Esophagus (tissue), 2 donors: ENCODE measurements around the gene USP11. TPM values are rescaled to one million over a fixed set of nuclear protein-coding genes. Genes with fewer than 3 reads are reported as not detected.

Source experiments
- H3K27ac ChIP-seq, 2 donors: one replicate each; pipeline ENCODE4 v1.5.1; 2013; ENCODE audit warnings: low read depth in 2 of 2, mild to moderate bottlenecking in 2 of 2, inconsistent platforms in 1 of 2, low read length in 1 of 2, moderate library complexity in 1 of 2
- H3K27me3 ChIP-seq, 2 donors: one replicate each; pipeline ENCODE4 v1.6.1; 2013; ENCODE audit warnings: low read length in 2 of 2, control low read depth in 1 of 2, mild to moderate bottlenecking in 1 of 2; ENCODE audit not compliant: insufficient read depth in 2 of 2, control insufficient read depth in 1 of 2
- H3K36me3 ChIP-seq, 2 donors: one replicate each; pipeline ENCODE4 v1.6.1; 2013; ENCODE audit warnings: low read length in 1 of 2; ENCODE audit not compliant: control insufficient read depth in 2 of 2, insufficient read depth in 2 of 2
- H3K4me1 ChIP-seq, 2 donors: one replicate each; pipeline ENCODE4 v1.6.1; 2013; ENCODE audit warnings: low read length in 1 of 2; ENCODE audit not compliant: control insufficient read depth in 2 of 2, insufficient read depth in 2 of 2
- H3K4me3 ChIP-seq, 2 donors: one replicate each; pipeline ENCODE4 v1.5.1; 2013; ENCODE audit warnings: low read length in 2 of 2, mild to moderate bottlenecking in 2 of 2, low read depth in 1 of 2, moderate library complexity in 1 of 2
- H3K9me3 ChIP-seq, 2 donors: one replicate each; pipeline ENCODE4 v1.6.1; 2013; ENCODE audit warnings: mild to moderate bottlenecking in 2 of 2, low read depth in 1 of 2, low read length in 1 of 2, moderate library complexity in 1 of 2; ENCODE audit not compliant: control insufficient read depth in 2 of 2, insufficient read depth in 1 of 2
- WGBS, 2 donors: extraction: QIAGEN DNeasy Blood & Tissue Kit; methylation state at CpG; one replicate each; pipeline ENCODE4 v1.1.7; 2013; 5-methylcytosine and 5-hydroxymethylcytosine counted together
- polyA plus RNA-seq, 2 donors: library from polyadenylated mRNA; stranded (reverse); fragments of 200-250 nt; gene quantifications; one replicate each; pipeline ENCODE4 v1.2.3, GENCODE V29; 2013
- donor health status: healthy with polysubstance abuse.
- donor health status: Bipolar disorder and iron deficiency.

Gene USP11
- polyA plus RNA-seq, 2 donors, result 11.3 to 13.6 TPM

DNA sequence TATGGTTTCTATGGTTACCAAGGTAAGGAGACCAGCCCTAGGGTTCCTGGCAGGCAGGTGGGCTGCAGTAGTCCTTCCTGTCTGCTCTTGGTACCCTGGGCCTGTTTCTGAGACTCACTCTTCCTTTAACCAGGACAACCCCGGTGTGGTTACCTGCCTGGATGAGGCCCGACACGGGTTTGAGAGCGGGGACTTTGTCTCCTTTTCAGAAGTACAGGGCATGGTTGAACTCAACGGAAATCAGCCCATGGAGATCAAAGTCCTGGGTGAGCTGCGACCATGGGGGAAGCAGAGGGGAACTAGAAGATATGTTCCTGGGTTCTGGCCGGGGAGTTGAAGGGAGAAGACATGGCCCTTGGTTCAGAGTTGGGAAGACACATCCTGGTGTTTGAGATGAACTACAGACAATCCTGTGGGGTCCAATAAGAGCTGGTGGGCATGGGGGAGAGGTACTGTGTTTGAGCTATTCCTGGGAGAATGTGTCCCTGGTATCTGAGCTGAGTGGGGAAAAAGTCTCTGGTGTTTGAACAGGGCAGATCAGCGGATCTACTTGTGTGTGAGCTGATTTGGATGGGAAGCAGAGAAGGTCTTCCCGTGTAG, 31.4 kb upstream of the USP11 start:
- H3K27me3 ChIP-seq, result no peaks in the 10 kb centered on the region
- peaks cover 26 to 52% of the 10 kb centered on the region in 2 donors for H3K36me3 ChIP-seq
- peak overlapping the region in 1 of 2 donors; percentile 38 for H3K27ac ChIP-seq
- WGBS, 2 donors, result 79 to 81% methylated on average over 9 of the region's 9 CpGs
- no peaks in the 10 kb centered on the region for H3K9me3 ChIP-seq
- no peak overlapping the region for H3K4me3 ChIP-seq
- H3K4me1 ChIP-seq, result peaks cover 0 to 6% of the 10 kb centered on the region in 2 donors

GRCh38 chrX:47202316-47202715, 30.5 kb upstream of the USP11 start:
- Histone ChIP-seq H3K27ac (no peak overlapping the region), H3K4me3 (no peak overlapping the region), H3K9me3 (no peaks in the 10 kb centered on the region), H3K27me3 (no peaks in the 10 kb centered on the region), H3K36me3 (peaks cover 29 to 55% of the 10 kb centered on the region in 2 donors), H3K4me1 (peaks cover 0 to 4% of the 10 kb centered on the region in 2 donors)
- WGBS, 2 donors, result 87 to 94% methylated on average over 10 to 11 of the region's 11 CpGs

DNA sequence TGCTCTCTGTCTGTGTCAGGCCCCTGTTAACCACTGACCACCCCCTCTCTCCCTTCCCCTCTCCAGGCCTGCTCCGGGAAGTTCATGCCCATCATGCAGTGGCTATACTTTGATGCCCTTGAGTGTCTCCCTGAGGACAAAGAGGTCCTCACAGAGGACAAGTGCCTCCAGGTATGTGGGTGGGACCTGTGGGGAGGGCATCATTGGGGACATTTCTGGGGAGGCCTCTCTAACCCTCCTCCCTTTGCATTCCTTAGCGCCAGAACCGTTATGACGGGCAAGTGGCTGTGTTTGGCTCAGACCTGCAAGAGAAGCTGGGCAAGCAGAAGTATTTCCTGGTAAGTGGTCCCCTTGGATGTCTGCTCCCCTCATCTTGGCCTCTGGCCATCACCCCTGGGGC, 29.9 kb upstream of the USP11 start:
- H3K9me3 ChIP-seq, result no peaks in the 10 kb centered on the region
- peaks cover 29 to 57% of the 10 kb centered on the region in 2 donors for H3K36me3 ChIP-seq
- H3K27ac ChIP-seq, result no peak overlapping the region
- no peaks in the 10 kb centered on the region for H3K4me1 ChIP-seq
- no peaks in the 10 kb centered on the region for H3K27me3 ChIP-seq
- WGBS, 2 donors, result 67 to 82% methylated on average over 4 of the region's 4 CpGs
- H3K4me3 ChIP-seq, result no peak overlapping the region

GRCh38 chrX:47204970-47205369, 27.8 kb upstream of the USP11 start:
- Histone ChIP-seq H3K36me3 (peaks cover 37 to 61% of the 10 kb centered on the region in 2 donors), H3K27me3 (no peaks in the 10 kb centered on the region), H3K9me3 (no peaks in the 10 kb centered on the region), H3K27ac (no peak overlapping the region), H3K4me3 (no peak overlapping the region), H3K4me1 (no peaks in the 10 kb centered on the region)
- 78 to 86% methylated on average over 5 of the region's 5 CpGs for WGBS, 2 donors

DNA sequence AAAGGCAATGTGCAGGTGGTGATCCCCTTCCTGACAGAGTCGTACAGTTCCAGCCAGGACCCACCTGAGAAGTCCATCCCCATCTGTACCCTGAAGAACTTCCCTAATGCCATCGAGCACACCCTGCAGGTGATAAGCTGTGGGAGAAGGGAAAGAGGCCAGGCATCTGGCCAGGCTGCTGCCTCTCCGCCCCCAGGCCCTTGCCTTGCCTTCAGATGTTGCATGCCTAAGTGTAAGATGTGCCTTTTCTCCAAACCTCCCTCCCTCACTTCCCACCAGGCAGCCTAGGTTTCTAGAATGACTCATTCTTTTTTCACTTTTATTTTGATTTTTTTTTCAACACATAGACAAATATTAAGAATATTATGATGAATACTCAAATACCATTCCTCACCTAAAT, 26.5 kb upstream of the USP11 start:
- H3K4me1 ChIP-seq, result no peaks in the 10 kb centered on the region
- H3K4me3 ChIP-seq, result no peak overlapping the region
- whole genome bisulfite sequencing, 2 donors, result 57 to 70% methylated on average over 3 of the region's 3 CpGs
- H3K9me3 ChIP-seq, result no peaks in the 10 kb centered on the region
- H3K36me3 ChIP-seq, result peaks cover 28 to 63% of the 10 kb centered on the region in 2 donors
- H3K27ac ChIP-seq, result no peak overlapping the region
- H3K27me3 ChIP-seq, result no peaks in the 10 kb centered on the region

DNA sequence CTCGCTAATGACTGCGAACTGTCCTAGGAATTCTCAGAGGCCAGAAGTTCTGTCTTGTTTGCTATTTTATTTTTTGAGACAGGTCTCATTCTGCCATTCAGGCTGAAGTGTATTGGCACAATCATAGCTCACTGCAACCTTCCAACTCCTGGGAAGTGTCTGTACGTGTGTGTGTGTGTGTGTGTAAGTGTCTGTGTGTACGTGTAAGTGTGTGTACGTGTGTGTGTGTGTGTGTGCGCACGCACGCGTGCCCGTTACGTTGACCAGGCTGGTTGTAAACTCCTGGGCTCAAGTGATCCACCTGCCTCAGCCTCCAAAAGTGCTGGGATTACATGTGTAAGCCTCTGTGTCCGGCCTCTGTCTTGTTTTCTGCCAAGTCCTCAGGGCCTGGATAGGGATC, 24.7 kb upstream of the USP11 start:
- Histone ChIP-seq H3K27me3 (no peaks in the 10 kb centered on the region), H3K9me3 (no peaks in the 10 kb centered on the region), H3K27ac (no peak overlapping the region), H3K4me1 (no peaks in the 10 kb centered on the region), H3K4me3 (no peak overlapping the region), H3K36me3 (peaks cover 24 to 55% of the 10 kb centered on the region in 2 donors)
- WGBS, 2 donors, result 84 to 87% methylated on average over 12 of the region's 12 CpGs

GRCh38 chrX:47209508-47210238, 23.1 kb upstream of the USP11 start:
- whole genome bisulfite sequencing, 2 donors, result 89 to 93% methylated on average over 16 of the region's 16 CpGs
- peaks cover 26 to 61% of the 10 kb centered on the region in 2 donors for H3K36me3 ChIP-seq
- no peak overlapping the region for H3K27ac ChIP-seq
- H3K4me1 ChIP-seq, result no peaks in the 10 kb centered on the region
- no peak overlapping the region for H3K4me3 ChIP-seq
- no peaks in the 10 kb centered on the region for H3K9me3 ChIP-seq
- no peaks in the 10 kb centered on the region for H3K27me3 ChIP-seq

DNA sequence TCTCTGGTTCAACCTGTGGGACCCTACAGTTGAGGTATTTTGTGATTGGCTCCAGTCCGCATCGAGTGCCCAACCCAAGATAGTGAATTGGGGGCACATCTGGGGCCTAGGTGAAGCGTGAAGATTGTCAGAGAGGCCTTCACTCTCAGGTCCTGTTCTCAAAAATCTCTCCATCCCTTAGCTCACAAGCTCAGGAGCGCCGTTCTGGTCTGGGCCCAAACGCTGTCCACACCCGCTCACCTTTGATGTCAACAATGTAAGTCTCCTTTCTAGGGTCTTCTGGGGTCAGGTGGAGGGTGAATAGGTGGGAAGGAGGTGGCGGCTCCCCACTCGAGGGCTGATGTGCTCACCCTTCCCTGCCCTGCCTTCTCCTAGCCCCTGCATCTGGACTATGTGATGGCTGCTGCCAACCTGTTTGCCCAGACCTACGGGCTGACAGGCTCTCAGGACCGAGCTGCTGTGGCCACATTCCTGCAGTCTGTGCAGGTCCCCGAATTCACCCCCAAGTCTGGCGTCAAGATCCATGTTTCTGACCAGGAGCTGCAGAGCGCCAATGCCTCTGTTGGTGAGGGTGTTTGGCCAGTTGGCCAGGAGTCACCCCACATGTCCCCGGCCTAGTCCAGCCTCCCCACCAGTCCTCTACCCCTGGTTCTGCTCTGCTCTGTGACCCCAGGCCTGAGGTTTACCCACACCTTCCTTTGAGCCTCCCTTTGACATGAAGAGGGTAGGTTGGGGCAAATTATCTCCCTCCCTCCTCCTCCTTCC, 22.0 kb upstream of the USP11 start:
- H3K9me3 ChIP-seq, result no peaks in the 10 kb centered on the region
- H3K4me3 ChIP-seq, result no peak overlapping the region
- no peak overlapping the region for H3K27ac ChIP-seq
- no peaks in the 10 kb centered on the region for H3K4me1 ChIP-seq
- H3K27me3 ChIP-seq, result no peaks in the 10 kb centered on the region
- H3K36me3 ChIP-seq, result peaks cover 28 to 60% of the 10 kb centered on the region in 2 donors
- WGBS, 2 donors, result 91 to 95% methylated on average over 15 of the region's 15 CpGs

GRCh38 chrX:47212381-47213293, 20.2 kb upstream of the USP11 start:
- H3K4me1 ChIP-seq, result no peaks in the 10 kb centered on the region
- H3K27me3 ChIP-seq, result no peaks in the 10 kb centered on the region
- H3K27ac ChIP-seq, result no peak overlapping the region
- H3K4me3 ChIP-seq, result no peak overlapping the region
- peaks cover 24 to 54% of the 10 kb centered on the region in 2 donors for H3K36me3 ChIP-seq
- 92 to 93% methylated on average over 12 of the region's 12 CpGs for WGBS, 2 donors
- no peaks in the 10 kb centered on the region for H3K9me3 ChIP-seq
